ENCODE measurements around the gene DNM2. TPM values are rescaled to one million over a fixed set of nuclear protein-coding genes. Genes with fewer than 3 reads are reported as not detected.

DNM2 gene
- total and polyA plus RNA-seq, 9 of the 15 experiments (the other 6 are each of a cell fraction or from before 2014, with no cell fraction given): 2.2 to 161 (median 72.6) TPM

DNA sequence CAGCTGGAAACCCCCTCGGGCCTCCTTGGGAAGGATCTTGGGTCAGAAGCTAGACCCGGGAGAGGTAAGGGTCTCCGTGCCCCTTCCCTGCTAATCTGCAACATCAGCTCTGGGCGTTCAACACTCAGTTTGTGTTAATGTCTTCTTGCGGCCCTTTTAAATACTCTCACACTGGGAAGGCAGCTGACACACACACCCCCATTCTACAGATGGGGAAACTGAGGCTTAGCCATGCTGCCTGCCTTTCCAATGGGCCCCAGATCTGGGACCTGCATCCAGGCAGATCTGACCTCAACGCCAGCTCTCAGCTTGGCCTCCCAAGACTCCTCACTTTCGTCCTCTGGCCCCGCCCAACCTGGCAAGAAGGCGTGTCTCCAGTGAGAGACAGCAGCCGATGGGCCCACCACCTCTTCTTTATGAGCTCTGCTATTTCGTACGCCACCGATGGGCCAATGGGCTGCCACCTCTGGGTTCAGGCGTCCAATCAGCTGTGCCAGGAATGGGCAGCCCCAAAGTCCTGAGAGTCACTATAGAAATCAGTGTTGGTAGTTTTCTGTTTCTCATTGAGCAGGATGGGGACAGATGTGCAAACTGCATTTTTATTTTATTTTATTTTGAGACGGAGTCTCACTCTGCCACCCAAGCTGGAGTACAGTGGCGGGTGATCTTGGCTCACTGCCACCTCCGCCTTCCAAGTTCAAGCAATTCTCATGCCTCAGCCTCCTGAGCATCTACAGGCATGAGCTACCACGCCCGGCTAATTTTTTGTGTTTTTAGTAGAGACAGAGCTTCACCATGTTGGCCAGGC lies 43.8 kb downstream of the DNM2 start (continued):
- TF ChIP-seq, protein P1, sequence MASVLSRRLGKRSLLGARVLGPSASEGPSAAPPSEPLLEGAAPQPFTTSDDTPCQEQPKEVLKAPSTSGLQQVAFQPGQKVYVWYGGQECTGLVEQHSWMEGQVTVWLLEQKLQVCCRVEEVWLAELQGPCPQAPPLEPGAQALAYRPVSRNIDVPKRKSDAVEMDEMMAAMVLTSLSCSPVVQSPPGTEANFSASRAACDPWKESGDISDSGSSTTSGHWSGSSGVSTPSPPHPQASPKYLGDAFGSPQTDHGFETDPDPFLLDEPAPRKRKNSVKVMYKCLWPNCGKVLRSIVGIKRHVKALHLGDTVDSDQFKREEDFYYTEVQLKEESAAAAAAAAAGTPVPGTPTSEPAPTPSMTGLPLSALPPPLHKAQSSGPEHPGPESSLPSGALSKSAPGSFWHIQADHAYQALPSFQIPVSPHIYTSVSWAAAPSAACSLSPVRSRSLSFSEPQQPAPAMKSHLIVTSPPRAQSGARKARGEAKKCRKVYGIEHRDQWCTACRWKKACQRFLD (CRISPR knock-in tag; IDR thresholded peaks at IDR 0.05): no peak
- TF ChIP-seq CEBPG (CRISPR knock-in tag; IDR thresholded peaks at IDR 0.05): no peak
- no peak for TF ChIP-seq CEBPG (tag; conservative IDR thresholded peaks at IDR 0.05 in 1 of 2, IDR thresholded peaks at IDR 0.05 in 1 of 2)
- no peak for TF ChIP-seq ERF (CRISPR knock-in tag; IDR thresholded peaks at IDR 0.05)
- TF ChIP-seq TAF7 (tag; IDR thresholded peaks at IDR 0.05): no peak
- TF ChIP-seq RBM25 (IDR thresholded peaks at IDR 0.05; ENCODE audit: low read depth, low read length, severe bottlenecking): peak; percentile 52
- no peak for TF ChIP-seq IFI16 (CRISPR knock-in tag; IDR thresholded peaks at IDR 0.05)
- TF ChIP-seq SRSF7 (optimal IDR thresholded peaks at IDR 0.05; ENCODE audit: low read depth, low read length): no peak

DNA sequence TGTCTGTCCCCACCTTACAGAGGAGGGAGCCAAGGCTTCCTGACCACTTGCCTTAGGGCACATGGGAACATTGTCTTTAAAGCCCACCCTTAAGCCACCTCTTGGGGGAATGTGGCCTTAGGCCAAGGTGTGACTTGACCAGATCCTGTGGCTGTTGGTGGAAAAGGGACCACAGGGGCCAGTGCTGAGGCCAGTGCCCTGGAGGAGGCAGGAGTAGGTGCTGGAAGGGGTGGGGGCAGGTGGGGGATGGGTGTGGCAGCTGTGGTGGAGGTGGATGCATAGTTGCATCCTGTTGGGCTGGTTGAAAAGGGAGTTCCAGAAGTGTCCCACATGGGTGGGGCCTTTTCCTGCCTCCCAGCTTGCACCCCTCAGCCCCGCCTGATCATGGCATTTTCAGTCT lies 44.8 kb downstream of the DNM2 start:
- WGBS (ENCODE audit: insufficient coverage, low coverage, missing lambda C conversion rate): 80% methylated on average over 1 of the region's 1 CpG
- Histone ChIP-seq H3K9me1 (ENCODE audit: control insufficient read depth, insufficient read depth, low read length) (peaks cover 8% of the 10 kb centered on the region), H3K27me3 (ENCODE audit: control insufficient read depth in 2 of 2, insufficient read depth in 2 of 2, low read length in 2 of 2) (no peaks in the 10 kb centered on the region), H3K36me3 (ENCODE audit: control insufficient read depth, insufficient read depth, low read length) (peaks cover 65% of the 10 kb centered on the region), H2AFZ (ENCODE audit: low read depth, low read length) (no peak overlapping the region), H3K27ac (ENCODE audit: extremely low read depth, low read depth, low read length) (no peak overlapping the region; the same call in 2 of the 3 replicates), H3K9ac (ENCODE audit: insufficient read depth in 1 of 2, low read depth in 2 of 2, low read length in 2 of 2) (peak overlapping the region in 1 of 2 experiments; percentile 31; a peak in 1 of 4 replicates), H3K79me2 (ENCODE audit: control insufficient read depth, insufficient read depth, low read length) (peaks cover 73% of the 10 kb centered on the region), H3K4me1 (replicated peaks in 1 of 2; ENCODE audit: control insufficient read depth in 2 of 2, insufficient read depth in 2 of 2, low read length in 2 of 2) (peaks cover 3 to 30% of the 10 kb centered on the region in 2 experiments; a peak in 4 of 5 replicates), H3K4me3 (no peak overlapping the region), H3K4me2 (ENCODE audit: insufficient read depth, low read length) (no peak overlapping the region), H4K20me1 (replicated peaks; ENCODE audit: control insufficient read depth, insufficient read depth, low read length) (peaks cover 6% of the 10 kb centered on the region; the same call in 1 of the 2 replicates), H3K9me3 (replicated peaks; ENCODE audit: control insufficient read depth, insufficient read depth, low read depth, low read length) (no peaks in the 10 kb centered on the region)
- CTCF ChIA-PET (ENCODE audit: low intra/inter-chr PET ratio): no interaction called here
- TF ChIP-seq SPI1 (IDR thresholded peaks at IDR 0.05; ENCODE audit: borderline replicate concordance, low read depth, low read length): no peak
- TF ChIP-seq SREBF1 (IDR thresholded peaks at IDR 0.05; ENCODE audit: borderline replicate concordance, low read depth, low read length): no peak
- no peak for TF ChIP-seq HOXB6 (CRISPR knock-in tag; IDR thresholded peaks at IDR 0.05; ENCODE audit: borderline replicate concordance)
- TF ChIP-seq KAT8 (IDR thresholded peaks at IDR 0.05; ENCODE audit: low read depth): no peak
- TF ChIP-seq, protein P2, sequence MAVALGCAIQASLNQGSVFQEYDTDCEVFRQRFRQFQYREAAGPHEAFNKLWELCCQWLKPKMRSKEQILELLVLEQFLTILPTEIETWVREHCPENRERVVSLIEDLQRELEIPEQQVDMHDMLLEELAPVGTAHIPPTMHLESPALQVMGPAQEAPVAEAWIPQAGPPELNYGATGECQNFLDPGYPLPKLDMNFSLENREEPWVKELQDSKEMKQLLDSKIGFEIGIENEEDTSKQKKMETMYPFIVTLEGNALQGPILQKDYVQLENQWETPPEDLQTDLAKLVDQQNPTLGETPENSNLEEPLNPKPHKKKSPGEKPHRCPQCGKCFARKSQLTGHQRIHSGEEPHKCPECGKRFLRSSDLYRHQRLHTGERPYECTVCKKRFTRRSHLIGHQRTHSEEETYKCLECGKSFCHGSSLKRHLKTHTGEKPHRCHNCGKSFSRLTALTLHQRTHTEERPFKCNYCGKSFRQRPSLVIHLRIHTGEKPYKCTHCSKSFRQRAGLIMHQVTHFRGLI (CRISPR knock-in tag; IDR thresholded peaks at IDR 0.05): no peak
- ATAC-seq (peak; percentile 62), FAIRE-seq (no peak), DNase-seq (ENCODE audit: extremely low read depth in 1 of 4, low spot score in 3 of 4) (no peak)
- intact Hi-C loops (cut with micrococcal nuclease): no loop called here
- BruUV-seq (replicated peaks): no TSS peak
- POLR2A ChIA-PET: no interaction called here
- in situ Hi-C loops (cut with MboI): no loop called here
